KMS-11 (cell line): ENCODE data around the gene LNPEP.

Experiments
- H2AFZ ChIP-seq: fragments of 200-600 bp; sonication (generic); 2 replicates; pipeline ENCODE4 v1.6.1; 2016; ENCODE audit warnings: antibody characterized with exemption, mixed run types, low read depth
- H3K27ac ChIP-seq: fragments of 200-600 bp; sonication (generic); 2 replicates; pipeline ENCODE4 v1.6.1; 2016; ENCODE audit warnings: mild to moderate bottlenecking, mixed run types
- H3K27me3 ChIP-seq: fragments of 200-600 bp; sonication (generic); 2 replicates; pipeline ENCODE4 v1.6.1; 2017; ENCODE audit warnings: mild to moderate bottlenecking, low read depth, mixed run types, moderate library complexity; ENCODE audit not compliant: insufficient read depth
- H3K36me3 ChIP-seq: fragments of 200-600 bp; sonication (generic); 2 replicates; pipeline ENCODE4 v1.6.1; 2017; ENCODE audit warnings: mild to moderate bottlenecking, mixed run types; ENCODE audit not compliant: insufficient read depth
- H3K4me1 ChIP-seq: fragments of 200-600 bp; sonication (generic); 2 replicates; pipeline ENCODE4 v1.6.1; 2016; ENCODE audit warnings: mild to moderate bottlenecking, low read depth, mixed run types; ENCODE audit not compliant: poor library complexity, severe bottlenecking
- H3K4me2 ChIP-seq: fragments of 200-600 bp; sonication (generic); 2 replicates; pipeline ENCODE4 v1.7.0; 2016; ENCODE audit warnings: mild to moderate bottlenecking, mixed run types
- H3K4me3 ChIP-seq: fragments of 200-600 bp; sonication (generic); IDR thresholded peaks from 2 replicates; pipeline ENCODE4 v1.6.1; 2017; ENCODE audit warnings: low read depth, low read length, mixed read lengths; ENCODE audit not compliant: insufficient read depth
- H3K79me2 ChIP-seq: fragments of 200-600 bp; sonication (generic); 2 replicates; pipeline ENCODE4 v1.6.1; 2016; ENCODE audit warnings: low read depth, mixed run types; ENCODE audit not compliant: insufficient read depth
- H3K9ac ChIP-seq: fragments of 200-600 bp; sonication (generic); 2 replicates; pipeline ENCODE4 v1.6.1; 2016; ENCODE audit warnings: mild to moderate bottlenecking, mixed run types
- H4K20me1 ChIP-seq: fragments of 200-600 bp; sonication (generic); 2 replicates; pipeline ENCODE4 v1.6.1; 2016; ENCODE audit warnings: mild to moderate bottlenecking, mixed run types; ENCODE audit not compliant: insufficient read depth
- CTCF ChIP-seq: fragments of 200-600 bp; sonication (generic); conservative IDR thresholded peaks from 2 replicates; pipeline ENCODE4 v1.6.1; 2017; ENCODE audit warnings: low read depth, mild to moderate bottlenecking, antibody characterized with exemption, low read length, moderate library complexity, mixed read lengths

Gene LNPEP

GRCh38 chr5:97037819-97038218 lies 101.9 kb downstream of the LNPEP start:
- Histone ChIP-seq H3K27ac (no peak overlapping the region), H3K4me2 (no peak overlapping the region), H3K4me1 (no peaks in the 10 kb centered on the region), H4K20me1 (no peaks in the 10 kb centered on the region), H3K36me3 (no peaks in the 10 kb centered on the region), H3K4me3 (no peak overlapping the region), H3K9ac (no peak overlapping the region), H3K27me3 (no peaks in the 10 kb centered on the region), H2AFZ (no peak overlapping the region), H3K79me2 (no peaks in the 10 kb centered on the region)
- TF ChIP-seq CTCF: no peak

GRCh38 chr5:97041239-97041638 lies 105.4 kb downstream of the LNPEP start:
- no peaks in the 10 kb centered on the region for H3K4me1 ChIP-seq
- H3K36me3 ChIP-seq: no peaks in the 10 kb centered on the region
- H3K27ac ChIP-seq: no peak overlapping the region
- no peaks in the 10 kb centered on the region for H3K79me2 ChIP-seq
- H3K4me3 ChIP-seq: no peak overlapping the region
- no peak overlapping the region for H2AFZ ChIP-seq
- H3K27me3 ChIP-seq: no peaks in the 10 kb centered on the region
- H3K4me2 ChIP-seq: no peak overlapping the region
- no peaks in the 10 kb centered on the region for H4K20me1 ChIP-seq
- no peak for TF ChIP-seq CTCF
- no peak overlapping the region for H3K9ac ChIP-seq

GRCh38 chr5:97042996-97043395 lies 107.1 kb downstream of the LNPEP start:
- H3K79me2 ChIP-seq: no peaks in the 10 kb centered on the region
- no peak overlapping the region for H3K4me3 ChIP-seq
- no peaks in the 10 kb centered on the region for H3K36me3 ChIP-seq
- no peak overlapping the region for H2AFZ ChIP-seq
- no peak overlapping the region for H3K27ac ChIP-seq
- TF ChIP-seq CTCF: no peak
- no peaks in the 10 kb centered on the region for H3K4me1 ChIP-seq
- H4K20me1 ChIP-seq: no peaks in the 10 kb centered on the region
- H3K27me3 ChIP-seq: no peaks in the 10 kb centered on the region
- no peak overlapping the region for H3K4me2 ChIP-seq
- H3K9ac ChIP-seq: no peak overlapping the region

- no peak overlapping the region for H3K4me3 ChIP-seq
- H3K36me3 ChIP-seq: no peaks in the 10 kb centered on the region
- H3K4me1 ChIP-seq: no peaks in the 10 kb centered on the region
- no peak for TF ChIP-seq CTCF
- no peak overlapping the region for H3K27ac ChIP-seq
- H4K20me1 ChIP-seq: no peaks in the 10 kb centered on the region
- H3K9ac ChIP-seq: no peak overlapping the region
- H2AFZ ChIP-seq: no peak overlapping the region
- H3K4me2 ChIP-seq: no peak overlapping the region
- no peaks in the 10 kb centered on the region for H3K27me3 ChIP-seq
- H3K79me2 ChIP-seq: no peaks in the 10 kb centered on the region
Measured at GRCh38 chr5:97043511-97043910, 107.6 kb downstream of the LNPEP start.

- H4K20me1 ChIP-seq: no peaks in the 10 kb centered on the region
- no peaks in the 10 kb centered on the region for H3K27me3 ChIP-seq
- no peaks in the 10 kb centered on the region for H3K4me1 ChIP-seq
- no peak overlapping the region for H2AFZ ChIP-seq
- no peaks in the 10 kb centered on the region for H3K79me2 ChIP-seq
- TF ChIP-seq CTCF: no peak
- H3K4me3 ChIP-seq: no peak overlapping the region
- H3K27ac ChIP-seq: no peak overlapping the region
- H3K4me2 ChIP-seq: no peak overlapping the region
- H3K9ac ChIP-seq: no peak overlapping the region
- no peaks in the 10 kb centered on the region for H3K36me3 ChIP-seq
Measured at GRCh38 chr5:97044052-97044451, 108.2 kb downstream of the LNPEP start.
